ENCODE measurements around the gene RFC2. TPM values are rescaled to one million over a fixed set of nuclear protein-coding genes. Genes with fewer than 3 reads are reported as not detected.
A peak's percentile ranks its signal among the peaks of the same experiment; 100 is the strongest.

Gene RFC2
- total and polyA plus RNA-seq, 2 of the 8 experiments (the other 6 are each of a cell fraction or from before 2014, with no cell fraction given): 52.9 to 85.4 TPM

DNA sequence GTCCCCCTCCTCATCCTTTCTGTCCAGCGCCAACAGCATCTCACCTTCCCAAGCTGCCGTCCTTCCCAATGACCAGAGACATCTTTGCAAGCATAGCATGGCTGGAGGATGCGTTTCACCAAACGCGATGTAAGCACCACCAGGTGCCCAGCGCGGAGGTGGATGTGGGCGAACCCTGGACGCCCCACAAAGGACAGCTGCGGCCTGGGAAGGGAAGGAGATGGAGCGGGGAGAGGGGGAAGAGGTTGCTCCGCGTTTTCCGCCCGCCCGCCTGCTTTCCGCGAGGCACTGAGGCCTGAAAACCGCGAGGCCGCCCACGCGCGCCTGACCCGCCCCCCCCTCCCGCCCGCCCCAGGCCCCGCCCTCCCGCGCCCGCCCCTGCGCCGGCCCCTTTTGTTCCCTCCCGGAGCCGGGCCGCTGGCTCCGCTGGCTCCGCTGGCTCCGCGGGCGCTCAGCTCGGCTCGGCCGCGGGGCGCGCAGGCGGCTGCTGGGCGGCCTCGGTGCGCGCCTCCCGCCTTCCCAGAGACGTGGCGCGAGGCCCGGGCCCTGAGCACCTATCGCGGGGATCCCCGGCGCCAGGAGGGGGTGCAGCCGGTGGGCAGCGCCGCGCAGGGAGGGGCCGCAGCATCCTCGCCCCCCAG lies 34.9 kb upstream of the RFC2 start, which contains the start of gene CLIP2:
CLIP2 (plus strand) TSS at position 390 of the 641 bp plus-strand sequence. CDS start 28,140 bp downstream, outside the sequence.
- no peak within 1 kb of the TSS for H2BK120ac ChIP-seq (replicated peaks; ENCODE audit: low read depth, low read length)
- H3K56ac ChIP-seq (replicated peaks; ENCODE audit: insufficient read length, low read depth, low read length): peak within 1 kb of the TSS; percentile 32
- H4K91ac ChIP-seq (replicated peaks; ENCODE audit: insufficient read length, low read length): peak within 1 kb of the TSS; percentile 59
- H3K27me3 ChIP-seq (replicated peaks in 1 of 4; ENCODE audit: control insufficient read depth in 3 of 4, extremely low read depth in 1 of 4, insufficient read depth in 3 of 4, low read length in 3 of 4): peaks cover 0 to 4% (median 0%) of the 10 kb centered on the region in 4 experiments; a peak in 3 of 7 replicates
- H3K9me3 ChIP-seq (ENCODE audit: insufficient read depth in 2 of 2, low read depth in 1 of 2, low read length in 1 of 2): no peaks in the 10 kb centered on the region
- peak within 1 kb of the TSS; percentile 99 for H2BK12ac ChIP-seq (ENCODE audit: low read depth, low read length)
- H3K9ac ChIP-seq (replicated peaks in 1 of 4; ENCODE audit: extremely low read depth in 1 of 4, low read depth in 3 of 4, low read length in 3 of 4): peak within 1 kb of the TSS; percentile 42 to 72 (median 54); a peak in 6 of 7 replicates
- H3K18ac ChIP-seq (ENCODE audit: extremely low read depth, low read length): peak within 1 kb of the TSS; percentile 76
- H2BK15ac ChIP-seq (ENCODE audit: low read length): peak within 1 kb of the TSS; percentile 20; the same call in 1 of the 2 replicates
- no peak within 1 kb of the TSS for H2AK5ac ChIP-seq (ENCODE audit: low read depth, low read length)
- ChIA-PET CTCF (ENCODE audit: partially characterized antibody) (interaction anchor here (1.1 to 6.8 kb wide), 6 partner anchors 13 to 161 kb away, joined by 3 to 75 read pairs (median 7); no protein-coding TSS in a partner anchor), POLR2A (ENCODE audit: partially characterized antibody) (interaction anchor here (0.8 to 5.4 kb wide), 7 partner anchors 10 to 111 kb away, joined by 3 to 97 read pairs (median 3); no protein-coding TSS in a partner anchor)
- peak within 1 kb of the TSS; percentile 80; the same call in 1 of the 2 replicates for H2BK5ac ChIP-seq (ENCODE audit: low read depth, low read length)
- peak within 1 kb of the TSS; percentile 89 for H4K8ac ChIP-seq (ENCODE audit: extremely low read depth, insufficient read depth, low read length)
- H3K23ac ChIP-seq (ENCODE audit: insufficient read length): no peak within 1 kb of the TSS
- DNase-seq (ENCODE audit: low read depth in 1 of 2, low spot score in 2 of 2) (peak in 1 of 2 experiments; percentile 82), FAIRE-seq (no peak)
- H4K20me1 ChIP-seq (replicated peaks in 1 of 2; ENCODE audit: control insufficient read depth in 1 of 2, insufficient read depth in 2 of 2, low read length in 2 of 2): peaks cover 6 to 19% of the 10 kb centered on the region in 2 experiments
- peak within 1 kb of the TSS; percentile 79 to 97 (median 84) for H3K4me3 ChIP-seq (ENCODE audit: extremely low read depth in 1 of 4, insufficient read depth in 2 of 4, low read depth in 3 of 4, low read length in 4 of 4)
- H2AFZ ChIP-seq (ENCODE audit: low read length): peak within 1 kb of the TSS; percentile 93; the same call in 1 of the 2 replicates
- H3K14ac ChIP-seq (ENCODE audit: insufficient read length): peak within 1 kb of the TSS; percentile 98
- no peaks in the 10 kb centered on the region for H3K36me3 ChIP-seq (ENCODE audit: control insufficient read depth in 2 of 4, insufficient read depth in 4 of 4, low read length in 3 of 4)
- peaks cover 4% of the 10 kb centered on the region for H3K79me1 ChIP-seq (ENCODE audit: low read depth, low read length)
- H3K79me2 ChIP-seq (ENCODE audit: control insufficient read depth in 1 of 2, insufficient read depth in 2 of 2, low read length in 2 of 2): peaks cover 0 to 43% of the 10 kb centered on the region in 2 experiments; a peak in 2 of 4 replicates
- H3K23me2 ChIP-seq (ENCODE audit: low read depth, low read length): peaks cover 11% of the 10 kb centered on the region; the same call in 1 of the 2 replicates
- H3K27ac ChIP-seq (ENCODE audit: low read depth, low read length): no peak within 1 kb of the TSS
- H3K4me2 ChIP-seq (ENCODE audit: insufficient read depth in 1 of 2, low read depth in 2 of 2, low read length in 2 of 2): peak within 1 kb of the TSS; percentile 79 to 93
- H3K4me1 ChIP-seq (replicated peaks in 1 of 4; ENCODE audit: control insufficient read depth in 3 of 4, insufficient read depth in 4 of 4, low read length in 3 of 4): peaks cover 9 to 44% (median 29%) of the 10 kb centered on the region in 4 experiments
- peak within 1 kb of the TSS; percentile 83 for H4K5ac ChIP-seq (ENCODE audit: insufficient read length, low read depth, low read length)
- 3% methylated on average over 34 of the region's 67 CpGs; no CpG with 5 or more reads in 1 of the 2 experiments for whole genome bisulfite sequencing, 2 experiments (ENCODE audit: extremely low coverage in 1 of 2, insufficient coverage in 1 of 2, insufficient read length in 1 of 2, insufficient replicate concordance in 2 of 2, low coverage in 1 of 2, low lambda C conversion rate in 2 of 2, missing lambda C conversion rate in 1 of 2)
- peak within 1 kb of the TSS; percentile 49 for H2BK20ac ChIP-seq (ENCODE audit: low read length)
- H3K4ac ChIP-seq (replicated peaks; ENCODE audit: insufficient read length, low read depth, low read length): peak within 1 kb of the TSS; percentile 99
- no peak for TF ChIP-seq CTCF (IDR thresholded peaks at IDR 0.05; ENCODE audit: control extremely low read depth in 1 of 3, insufficient read depth in 1 of 3, low read depth in 1 of 3, low read length in 3 of 3)
- no peak for TF ChIP-seq TAF7 (optimal IDR thresholded peaks at IDR 0.05; ENCODE audit: borderline replicate concordance, low read depth, low read length)
- no peak for TF ChIP-seq SUZ12 (IDR thresholded peaks at IDR 0.05; ENCODE audit: low read length)
- no peak for TF ChIP-seq ATF3 (IDR thresholded peaks at IDR 0.05; ENCODE audit: insufficient read depth, low read depth, low read length)
- TF ChIP-seq CEBPB (IDR thresholded peaks at IDR 0.05; ENCODE audit: low read depth, low read length): no peak
- 0 out of 2 replicates have a peak, but pooled peaks have one; percentile 56 for TF ChIP-seq TAF1 (IDR thresholded peaks at IDR 0.05; ENCODE audit: low read depth, low read length)
- peak; percentile 61 for TF ChIP-seq ASH2L (IDR thresholded peaks at IDR 0.05; ENCODE audit: low read length)
- TF ChIP-seq, protein P1, sequence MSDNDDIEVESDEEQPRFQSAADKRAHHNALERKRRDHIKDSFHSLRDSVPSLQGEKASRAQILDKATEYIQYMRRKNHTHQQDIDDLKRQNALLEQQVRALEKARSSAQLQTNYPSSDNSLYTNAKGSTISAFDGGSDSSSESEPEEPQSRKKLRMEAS (IDR thresholded peaks at IDR 0.05): peak; percentile 58; the same call in 1 of the 2 replicates

All from H1 (cell line).